Body of pancreas (tissue), 4 donors: Measurements from ENCODE around the gene SPINK8. TPM values are rescaled to one million over a fixed set of nuclear protein-coding genes. Genes with fewer than 3 reads are reported as not detected.
"Not testable (repeated sequence)": the region's sequence is repeated elsewhere in the genome, so short reads cannot be mapped to it uniquely, and the experiment has no call there.

ENCODE experiments used
- ATAC-seq: fragments of 150-250 bp; one replicate; pipeline ENCODE4 v1.9.1; 2016
- DNase-seq, 4 donors: peaks; one replicate each; pipeline ENCODE4 v3.0.0-alpha.2; 2019
- H3K27ac ChIP-seq, 4 donors: fragments of 200-600 bp; sonication (generic); 1 replicate in 3 of 4; 2 replicates in 1 of 4; pipeline versions ENCODE4 v1.5.1 to v1.6.1; 2016 to 2019; ENCODE audit warnings: mild to moderate bottlenecking in 1 of 4, mixed read lengths in 1 of 4, moderate library complexity in 1 of 4
- H3K27me3 ChIP-seq, 2 donors: fragments of 200-600 bp; sonication (generic); one replicate each; pipeline ENCODE4 v1.6.0; 2016; ENCODE audit warnings: mild to moderate bottlenecking in 1 of 2
- H3K36me3 ChIP-seq, 2 donors: fragments of 200-600 bp; sonication (generic); replicated peaks in 1 of 2; 2 replicates each; pipeline ENCODE4 v1.5.1; 2016; ENCODE audit warnings: low read depth in 2 of 2; ENCODE audit not compliant: insufficient read depth in 1 of 2
- H3K4me1 ChIP-seq: fragments of 200-600 bp; sonication (generic); one replicate; pipeline ENCODE4 v1.6.0; 2016
- H3K4me3 ChIP-seq, 2 donors: fragments of 200-600 bp; sonication (generic); 1 replicate in 1 of 2; 2 replicates in 1 of 2; pipeline ENCODE4 v1.5.1; 2016 to 2019
- H3K9me3 ChIP-seq, 3 donors: fragments of 200-600 bp; sonication (generic); 1 replicate in 2 of 3; 2 replicates in 1 of 3; pipeline ENCODE4 v1.5.1; 2016
- CTCF ChIP-seq, 7 experiments: fragments of 450-650 bp in 4 of 7; fragments of 200-600 bp in 3 of 7; sonication (generic) in 3 of 7; IDR thresholded peaks; one replicate each; pipeline ENCODE4 v1.5.1; 2016 to 2019; ENCODE audit warnings: antibody characterized with exemption in 7 of 7
- POLR2A ChIP-seq, 3 donors: fragments of 450-650 bp; IDR thresholded peaks; one replicate each; pipeline ENCODE4 v1.6.1; 2016; ENCODE audit warnings: antibody characterized with exemption in 3 of 3, mild to moderate bottlenecking in 2 of 3
- whole genome bisulfite sequencing, 2 donors: methylation state at CpG; one replicate each; pipeline ENCODE4 v1.1.5; 2017; 5-methylcytosine and 5-hydroxymethylcytosine counted together
- intact Hi-C: fragments of 100-400 bp; cut with DNase I; formaldehyde crosslinking; loops from one replicate; pipeline ENCODE4 v1.15.1; 2023
- total RNA-seq, 2 donors: library from RNA; depleted of rRNA; stranded (reverse); fragments of >200 nt; gene quantifications; one replicate each; pipeline ENCODE4 v1.1.0, GENCODE V29; 2016

SPINK8 gene
- total RNA-seq, 2 donors from 2014 or later, result not detected

- WGBS, 2 donors, result 5 to 8% methylated on average over 9 of the region's 9 CpGs
- Histone ChIP-seq H3K36me3 (no peaks in the 10 kb centered on the region), H3K27me3 (no peaks in the 10 kb centered on the region)
Observed at GRCh38 chr3:48273594-48274211, 59.8 kb downstream of the SPINK8 start.

DNA sequence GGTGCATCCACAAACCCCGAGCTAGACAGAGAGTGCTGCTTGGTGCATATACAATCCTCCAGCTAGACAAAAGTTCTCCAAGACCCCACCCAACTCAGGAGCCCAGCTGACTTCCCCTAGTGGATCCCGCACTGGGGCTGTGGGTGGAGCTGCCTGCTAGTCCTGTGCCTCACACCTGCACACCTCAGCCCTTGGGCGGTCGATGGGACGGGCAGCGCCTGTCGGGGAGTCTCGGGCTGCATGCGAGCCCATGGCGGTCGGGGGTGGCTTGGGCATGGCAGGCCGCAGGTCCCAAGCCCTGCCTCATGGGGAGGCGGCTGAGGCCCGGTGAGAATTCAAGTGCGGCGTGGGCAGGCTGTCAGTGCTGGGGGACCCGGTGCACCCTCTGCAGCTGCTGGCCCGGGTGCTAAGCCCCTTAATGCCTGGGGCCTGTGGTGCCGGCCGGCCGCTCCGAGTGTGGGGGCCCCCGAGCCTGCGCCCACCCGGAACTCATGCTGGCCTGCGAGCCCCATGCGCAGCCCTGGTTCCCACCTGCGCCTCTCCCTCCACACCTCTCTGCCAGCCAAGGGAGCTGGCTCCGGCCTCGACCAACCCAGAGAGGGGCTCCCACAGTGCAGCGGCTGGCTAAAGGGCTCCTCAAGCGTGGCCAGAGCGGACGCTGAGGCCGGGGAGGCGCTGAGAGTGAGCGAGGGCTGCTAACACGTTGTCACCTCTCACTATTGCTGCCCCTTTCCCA, 61.5 kb downstream of the SPINK8 start:
- H3K27me3 ChIP-seq, result no peaks in the 10 kb centered on the region
- H3K4me1 ChIP-seq, result peaks cover 18% of the 10 kb centered on the region
- 85 to 90% methylated on average over 8 to 28 of the region's 38 CpGs for WGBS, 2 donors
- no peak overlapping the region for H3K4me3 ChIP-seq
- ATAC-seq (no peak), DNase-seq (no peak)
- intact Hi-C loops, result no loop called here
- H3K27ac ChIP-seq, result no peak overlapping the region
- no peaks in the 10 kb centered on the region for H3K9me3 ChIP-seq
- TF ChIP-seq CTCF (IDR thresholded peaks at IDR 0.05), result no peak
- no peak for TF ChIP-seq POLR2A (IDR thresholded peaks at IDR 0.05)
- no peaks in the 10 kb centered on the region for H3K36me3 ChIP-seq

More at GRCh38 chr3:48273594-48274211, 59.8 kb downstream of the SPINK8 start:
- no peaks in the 10 kb centered on the region for H3K9me3 ChIP-seq
- TF ChIP-seq POLR2A (IDR thresholded peaks at IDR 0.05) (no peak), CTCF (IDR thresholded peaks at IDR 0.05) (peak; percentile 62 to 94 (median 82))
- H3K4me3 ChIP-seq, result no peak overlapping the region
- H3K4me1 ChIP-seq, result peaks cover 18% of the 10 kb centered on the region
- peak; percentile 67 to 75 (median 70) for DNase-seq
- no peak overlapping the region for H3K27ac ChIP-seq
- intact Hi-C loops, result loop anchor here (2.0 kb wide), 1 partner anchor 163 kb away; no protein-coding TSS in a partner anchor
- ATAC-seq, result peak; percentile 84

DNA sequence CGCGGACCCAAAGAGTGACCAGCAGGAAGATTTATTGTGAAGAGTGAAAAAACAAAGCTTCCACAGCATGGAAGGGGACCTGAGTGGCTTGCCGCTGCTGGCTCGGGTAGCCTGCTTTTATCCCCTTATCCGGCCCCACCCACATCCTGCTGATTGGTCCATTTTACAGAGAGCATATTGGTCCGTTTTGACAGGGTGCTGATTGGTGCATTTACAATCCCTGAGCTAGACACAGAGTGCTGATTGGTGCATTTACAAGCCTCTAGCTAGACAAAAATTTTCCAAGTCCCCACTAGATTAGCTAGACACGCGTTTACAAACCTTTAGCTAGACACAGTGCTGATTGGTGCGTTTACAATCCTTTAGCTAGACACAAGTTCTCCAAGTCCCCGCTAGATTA, 62.2 kb downstream of the SPINK8 start:
- H3K9me3 ChIP-seq, ATAC-seq, H3K4me3 ChIP-seq, H3K27me3 ChIP-seq, H3K36me3 ChIP-seq, DNase-seq, H3K27ac ChIP-seq, intact Hi-C loops: not testable (repeated sequence)
- 87 to 89% methylated on average over 10 of the region's 10 CpGs for WGBS, 2 donors
- H3K4me1 ChIP-seq, result peaks cover 18% of the 10 kb centered on the region

- no peak for ATAC-seq
- no peaks in the 10 kb centered on the region for H3K27me3 ChIP-seq
- TF ChIP-seq CTCF (IDR thresholded peaks at IDR 0.05) (no peak), POLR2A (IDR thresholded peaks at IDR 0.05) (no peak)
- peaks cover 0 to 3% of the 10 kb centered on the region in 2 donors for H3K36me3 ChIP-seq
- H3K4me1 ChIP-seq, result peaks cover 18% of the 10 kb centered on the region
- no peaks in the 10 kb centered on the region for H3K9me3 ChIP-seq
- no peak overlapping the region for H3K27ac ChIP-seq
- no peak overlapping the region for H3K4me3 ChIP-seq
- WGBS, 2 donors, result 69 to 80% methylated on average over 2 of the region's 2 CpGs
- intact Hi-C loops, result no loop called here
- DNase-seq, result no peak
Observed at GRCh38 chr3:48270306-48270705, 63.2 kb downstream of the SPINK8 start.

DNA sequence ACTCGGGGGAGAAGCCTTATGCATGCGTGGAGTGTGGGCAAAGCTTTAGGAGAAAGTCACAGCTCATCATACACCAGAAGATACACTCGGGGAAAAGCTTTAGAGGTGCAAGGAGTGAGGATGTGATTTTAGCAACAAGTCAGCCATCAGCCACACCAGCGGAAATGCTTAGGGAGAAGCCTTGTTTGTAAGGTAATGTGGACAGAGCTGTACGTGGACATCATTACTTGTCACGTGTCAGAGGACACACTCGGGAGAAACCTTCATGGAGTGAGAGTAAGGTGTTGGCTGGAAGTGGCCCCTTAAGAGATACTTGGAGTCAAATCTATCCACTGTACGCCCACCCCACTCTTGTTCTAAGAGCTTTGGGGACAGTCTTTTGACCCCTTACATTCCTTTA, 63.9 kb downstream of the SPINK8 start:
- WGBS, 2 donors, result 83 to 86% methylated on average over 8 of the region's 8 CpGs
- TF ChIP-seq POLR2A (IDR thresholded peaks at IDR 0.05) (no peak), CTCF (IDR thresholded peaks at IDR 0.05) (no peak)
- no peak overlapping the region for H3K4me3 ChIP-seq

More for the DNA sequence above, 63.9 kb downstream of the SPINK8 start:
- H3K27ac ChIP-seq, result no peak overlapping the region
- DNase-seq, result no peak
- intact Hi-C loops, result no loop called here
- peaks cover 0 to 3% of the 10 kb centered on the region in 2 donors for H3K36me3 ChIP-seq
- H3K9me3 ChIP-seq, result no peaks in the 10 kb centered on the region
- H3K4me1 ChIP-seq, result peaks cover 18% of the 10 kb centered on the region
- H3K27me3 ChIP-seq, result no peaks in the 10 kb centered on the region
- no peak for ATAC-seq
